ENCODE data around the gene WDR18. TPM values are rescaled to one million over a fixed set of nuclear protein-coding genes. Genes with fewer than 3 reads are reported as not detected.

Gene WDR18
- polyA plus RNA-seq, 1 of the 3 experiments (the other 2 are of a cell fraction): 47.9 TPM

- H3K36me3 ChIP-seq (replicated peaks in 1 of 2; ENCODE audit: control insufficient read depth in 1 of 2, insufficient read depth in 2 of 2, low read length in 1 of 2): peaks cover 10 to 22% of the 10 kb centered on the region in 2 experiments
- H4K20me1 ChIP-seq (ENCODE audit: insufficient read depth): peaks cover 36% of the 10 kb centered on the region
- no peak overlapping the region for H3K9ac ChIP-seq
- H3K4me3 ChIP-seq (ENCODE audit: low read depth in 2 of 2, low read length in 1 of 2): no peak overlapping the region
- WGBS (ENCODE audit: low lambda C conversion rate): 77% methylated on average over 10 of the region's 22 CpGs
- no peak overlapping the region for H3K27ac ChIP-seq (ENCODE audit: low read depth in 2 of 2, low read length in 1 of 2)
- CTCF ChIA-PET: interaction anchor here (1.0 to 1.2 kb wide), 2 partner anchors 9 to 27 kb away, joined by 3 to 6 read pairs; no protein-coding TSS in a partner anchor
- H3K9me3 ChIP-seq: no peaks in the 10 kb centered on the region
- peaks cover 7% of the 10 kb centered on the region; the same call in 1 of the 2 replicates for H3K79me2 ChIP-seq (ENCODE audit: insufficient read depth)
- POLR2A ChIA-PET: interaction anchor here (1.1 kb wide), 1 partner anchor 15 kb away, joined by 4 read pairs; no protein-coding TSS in a partner anchor
- H3K9me2 ChIP-seq: no peaks in the 10 kb centered on the region
- no peak for TF ChIP-seq IRF3 (IDR thresholded peaks at IDR 0.05; ENCODE audit: low read depth, low read length)
- H2AFZ ChIP-seq (ENCODE audit: low read depth): no peak overlapping the region
- peaks cover 36% of the 10 kb centered on the region for H3F3A ChIP-seq (replicated peaks; ENCODE audit: insufficient read depth)
- H3K4me2 ChIP-seq: no peak overlapping the region
- no peaks in the 10 kb centered on the region for H3K27me3 ChIP-seq (ENCODE audit: insufficient read depth)
- H3K4me1 ChIP-seq (ENCODE audit: control insufficient read depth in 1 of 2, insufficient read depth in 2 of 2, low read depth in 1 of 2, low read length in 1 of 2): peaks cover 0 to 26% of the 10 kb centered on the region in 2 experiments; a peak in 2 of 4 replicates
- no peak for DNase-seq
Observed at GRCh38 chr19:1037621-1038064, 53.5 kb downstream of the WDR18 start.

- Histone ChIP-seq H3K4me3 (ENCODE audit: low read depth in 2 of 2, low read length in 1 of 2) (peak overlapping the region in 1 of 2 experiments; percentile 67; a peak in 3 of 4 replicates), H3K36me3 (replicated peaks in 1 of 2; ENCODE audit: control insufficient read depth in 1 of 2, insufficient read depth in 2 of 2, low read length in 1 of 2) (peaks cover 10 to 14% of the 10 kb centered on the region in 2 experiments), H3K79me2 (ENCODE audit: insufficient read depth) (no peaks in the 10 kb centered on the region), H3K27me3 (ENCODE audit: insufficient read depth) (no peaks in the 10 kb centered on the region), H3K27ac (ENCODE audit: low read depth in 2 of 2, low read length in 1 of 2) (0 out of 4 replicates have a peak overlapping the region, but pooled peaks of 1 of the 2 experiments have one; percentile 3), H4K20me1 (ENCODE audit: insufficient read depth) (peaks cover 28% of the 10 kb centered on the region), H3K9ac (no peak overlapping the region), H3K9me2 (no peaks in the 10 kb centered on the region), H3K9me3 (no peaks in the 10 kb centered on the region), H3K4me2 (peak overlapping the region; percentile 96; the same call in 1 of the 2 replicates), H3F3A (replicated peaks; ENCODE audit: insufficient read depth) (peaks cover 36% of the 10 kb centered on the region), H2AFZ (ENCODE audit: low read depth) (no peak overlapping the region), H3K4me1 (ENCODE audit: control insufficient read depth in 1 of 2, insufficient read depth in 2 of 2, low read depth in 1 of 2, low read length in 1 of 2) (peaks cover 0 to 31% of the 10 kb centered on the region in 2 experiments; a peak in 2 of 4 replicates)
- CTCF ChIA-PET: interaction anchor here (0.9 to 1.7 kb wide), 5 partner anchors 40 to 227 kb away, joined by 3 to 6 read pairs (median 4); partner anchors contain the start of gene GPX4
- DNase-seq: no peak
- WGBS (ENCODE audit: low lambda C conversion rate): 56% methylated on average over 22 of the region's 22 CpGs
- POLR2A ChIA-PET: no interaction called here
- TF ChIP-seq FOSL2 (IDR thresholded peaks at IDR 0.05; ENCODE audit: borderline replicate concordance, low read depth): no peak
- no peak for TF ChIP-seq JUND (IDR thresholded peaks at IDR 0.05)
- no peak for TF ChIP-seq USF1 (IDR thresholded peaks at IDR 0.05; ENCODE audit: borderline replicate concordance, low read depth)
- TF ChIP-seq YY1 (IDR thresholded peaks at IDR 0.05; ENCODE audit: low read depth): no peak
- peak; percentile 1; the same call in 1 of the 2 replicates for TF ChIP-seq POLR2AphosphoS5 (IDR thresholded peaks at IDR 0.05; ENCODE audit: low read depth, low read length)
- TF ChIP-seq RAD21 (IDR thresholded peaks at IDR 0.05; ENCODE audit: low read length): no peak
Observed at GRCh38 chr19:1038978-1039645, 55.0 kb downstream of the WDR18 start.

All from SK-N-SH (cell line).